HG02884 (cell line): Measurements from ENCODE around the gene CGA.
A peak's percentile ranks its signal among the peaks of the same experiment; 100 is the strongest.

Experiments
- ATAC-seq: cut with Tn5 transposase; IDR thresholded peaks from one replicate; pipeline ENCODE4 v1.9.1; 2021; ENCODE audit warnings: mild to moderate bottlenecking, moderate library complexity; ENCODE audit not compliant: unreplicated experiment

Gene CGA

GRCh38 chr6:87089135-87089534 lies 5.8 kb downstream of the CGA start:
- ATAC-seq = no peak

- peak; percentile 84 for ATAC-seq
Measured at GRCh38 chr6:87088076-87088475, 6.8 kb downstream of the CGA start.

DNA sequence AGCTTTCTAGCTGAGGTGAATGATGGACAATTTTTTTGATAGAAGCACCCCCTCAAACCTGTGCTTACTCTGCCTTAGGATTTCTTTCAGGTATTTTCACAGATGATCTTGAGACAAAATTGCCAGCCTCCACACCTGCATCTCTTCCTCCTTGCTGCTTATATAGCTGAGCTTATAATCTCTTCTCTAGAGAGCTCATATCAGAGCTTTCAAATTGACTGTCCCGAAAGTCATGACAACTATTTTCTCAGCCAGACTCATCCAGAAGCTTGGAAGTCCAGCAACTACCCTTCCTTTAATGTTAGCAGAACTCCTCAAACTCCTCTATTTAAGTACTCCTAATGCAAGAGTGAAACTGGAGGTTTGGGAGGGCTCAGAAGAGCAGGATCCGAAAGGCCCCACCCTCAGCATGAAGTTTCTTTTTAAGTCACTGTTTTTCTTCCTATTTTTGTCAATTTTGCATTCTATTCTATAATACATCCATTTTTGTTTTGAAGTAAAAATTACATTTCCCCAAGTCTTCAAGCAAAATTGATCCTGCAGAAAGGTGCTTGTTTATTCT lies 12.7 kb downstream of the CGA start:
- ATAC-seq = peak; percentile 85

DNA sequence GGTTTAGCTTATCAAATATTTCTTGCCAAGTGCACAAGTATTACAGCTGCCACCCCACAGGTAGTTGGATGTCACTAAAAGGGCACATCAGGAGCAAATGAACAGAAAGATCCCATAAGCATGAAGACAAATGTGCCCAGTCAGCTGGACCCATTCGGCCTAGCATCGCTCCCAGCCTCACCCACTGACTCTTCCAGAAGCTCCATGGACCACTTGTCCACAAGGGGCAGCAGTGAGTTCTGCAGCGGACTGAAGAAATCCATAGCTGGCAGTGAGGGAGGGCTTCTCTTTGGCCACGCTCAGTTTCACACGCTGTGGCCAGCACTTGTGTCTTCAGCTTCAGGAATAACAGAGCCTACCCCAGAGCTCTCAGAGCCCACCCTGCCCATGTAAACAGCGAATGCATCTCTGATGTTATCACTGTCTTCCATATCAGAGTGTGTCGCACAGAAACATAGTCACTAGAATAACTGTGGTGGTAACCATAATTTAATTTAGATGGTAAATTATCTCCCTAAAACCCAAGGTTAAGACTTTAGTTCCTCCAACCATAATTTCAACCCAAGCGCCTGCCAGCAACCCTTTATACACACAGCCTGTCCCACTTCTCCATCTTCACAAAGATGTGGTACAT lies 15.8 kb downstream of the CGA start:
- ATAC-seq = no peak

GRCh38 chr6:87075168-87075567 lies 19.7 kb downstream of the CGA start:
- no peak for ATAC-seq

DNA sequence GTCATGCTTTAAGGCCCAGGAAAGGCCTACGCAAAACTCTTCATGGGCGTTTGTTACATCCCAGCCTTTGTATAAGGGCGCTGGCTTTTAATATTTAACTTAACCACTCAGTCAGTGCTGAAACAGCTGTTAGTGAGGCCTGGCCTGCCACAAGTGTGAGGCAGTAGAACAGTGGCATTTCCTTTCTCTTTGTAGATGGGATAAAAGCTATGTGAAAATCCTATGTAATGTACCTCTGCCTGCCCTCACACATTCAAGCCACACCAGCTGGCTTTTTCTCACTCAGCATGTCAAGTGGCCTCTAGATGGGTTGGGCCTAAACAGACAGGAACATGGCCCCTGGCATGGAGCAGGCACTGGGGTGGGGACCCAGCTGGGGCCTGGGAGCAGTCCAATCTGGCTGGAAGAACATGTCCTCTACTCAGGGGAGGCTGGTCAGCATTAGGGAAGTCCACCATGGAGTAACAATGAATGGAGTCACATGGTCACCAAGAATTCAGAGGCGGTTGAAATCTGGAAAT lies 20.7 kb downstream of the CGA start:
- ATAC-seq = no peak

GRCh38 chr6:87071683-87072082 lies 23.2 kb downstream of the CGA start:
- ATAC-seq = no peak

- ATAC-seq = no peak
Measured at GRCh38 chr6:87070741-87071140, 24.2 kb downstream of the CGA start.

GRCh38 chr6:87068795-87069194 lies 26.1 kb downstream of the CGA start:
- ATAC-seq = no peak

DNA sequence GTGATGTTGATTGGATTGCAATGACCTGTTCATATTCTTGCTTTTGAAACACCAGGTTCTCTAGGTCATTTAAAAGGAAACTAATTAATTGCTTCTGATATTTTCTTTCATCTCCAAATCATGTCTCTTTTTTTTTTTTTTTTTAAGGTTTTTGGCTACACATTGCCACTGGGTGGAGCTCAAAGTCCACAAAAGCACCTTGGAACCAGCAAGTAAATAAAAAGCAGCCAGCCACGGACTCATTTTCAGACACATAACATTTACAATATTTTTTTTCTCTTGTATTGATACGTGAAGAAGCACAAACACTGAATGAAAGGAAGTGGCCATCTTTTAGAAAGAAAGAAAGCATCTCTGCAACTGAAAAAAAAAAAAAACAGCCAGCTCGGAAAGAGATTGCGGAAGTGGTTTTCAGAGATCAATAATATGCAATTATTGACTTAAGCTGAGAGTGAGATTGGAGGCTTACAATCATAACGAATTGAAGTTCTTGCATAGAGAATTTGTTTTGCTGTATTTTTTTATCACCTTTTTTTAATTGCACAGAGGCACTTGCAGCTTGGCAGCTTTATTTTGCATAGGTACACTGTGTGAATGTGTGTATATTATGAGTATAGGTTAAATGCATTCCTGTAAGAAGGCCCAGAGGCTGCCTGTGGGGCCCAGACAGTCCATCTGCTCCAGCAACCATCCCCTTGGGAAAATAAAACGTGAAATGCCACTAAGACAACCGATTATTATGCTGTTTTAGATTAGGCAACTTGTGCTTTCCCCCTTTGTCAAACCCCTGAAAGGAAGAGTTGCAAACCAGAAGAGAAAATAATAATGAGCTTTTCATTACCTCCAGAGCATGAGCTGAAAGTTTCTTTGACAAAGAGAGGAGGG lies 28.2 kb downstream of the CGA start:
- no peak for ATAC-seq

- no peak for ATAC-seq
Measured at GRCh38 chr6:87065117-87065516, 29.8 kb downstream of the CGA start.

- ATAC-seq = no peak
Measured at GRCh38 chr6:87059943-87060342, 35.0 kb downstream of the CGA start.

DNA sequence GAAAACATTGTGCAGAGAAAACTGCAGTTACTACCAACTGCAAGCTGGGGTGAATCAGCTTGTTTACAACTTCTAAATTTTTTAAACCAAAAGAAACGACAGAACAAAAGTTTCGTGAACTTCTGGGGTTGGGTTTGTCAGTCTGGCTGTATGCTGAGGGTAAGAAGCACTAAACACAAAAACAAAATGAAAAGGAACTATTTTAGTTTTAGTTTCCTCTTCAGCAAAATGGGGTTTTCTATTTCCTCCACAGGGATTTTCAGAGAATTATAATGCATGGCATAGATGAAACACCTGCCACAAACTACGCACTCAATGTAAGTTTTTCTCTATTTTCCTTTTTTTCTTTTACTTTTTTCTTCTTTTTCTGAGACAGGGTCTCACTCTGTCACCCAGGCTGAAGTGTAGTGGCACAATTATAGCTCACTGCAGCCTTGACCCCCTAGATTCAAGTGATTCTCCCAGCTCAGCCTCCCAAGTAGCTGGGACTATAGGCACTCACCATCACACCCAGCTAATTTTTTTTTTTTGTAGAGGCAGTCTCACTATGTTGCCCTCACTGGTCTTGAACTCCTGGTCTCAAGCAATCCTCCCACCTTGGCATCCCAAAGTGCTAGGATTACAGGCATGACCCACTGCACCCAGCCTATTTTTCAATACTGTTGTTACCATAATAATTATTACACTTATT lies 40.6 kb downstream of the CGA start:
- ATAC-seq = no peak

- ATAC-seq = no peak
Measured at GRCh38 chr6:87053312-87053711, 41.6 kb downstream of the CGA start.

DNA sequence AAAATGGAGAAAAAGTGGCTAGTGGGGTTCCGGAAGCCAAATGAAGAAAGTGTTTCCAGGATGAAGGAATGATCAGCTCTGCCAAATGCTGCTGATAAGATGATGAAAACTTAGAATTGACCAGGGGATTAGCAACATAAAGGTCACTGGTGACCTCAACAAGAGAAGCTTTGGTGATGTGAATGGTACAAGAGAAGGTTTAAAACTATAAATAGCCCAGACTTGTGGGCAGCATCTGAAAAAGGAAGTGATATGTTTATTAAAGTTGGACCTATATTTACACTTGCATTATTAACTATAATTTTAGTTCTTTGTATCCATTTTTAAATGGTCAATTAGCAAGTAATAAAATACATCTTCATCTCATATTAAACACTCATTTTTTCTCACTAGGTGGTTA lies 45.1 kb downstream of the CGA start:
- ATAC-seq = peak; percentile 44

DNA sequence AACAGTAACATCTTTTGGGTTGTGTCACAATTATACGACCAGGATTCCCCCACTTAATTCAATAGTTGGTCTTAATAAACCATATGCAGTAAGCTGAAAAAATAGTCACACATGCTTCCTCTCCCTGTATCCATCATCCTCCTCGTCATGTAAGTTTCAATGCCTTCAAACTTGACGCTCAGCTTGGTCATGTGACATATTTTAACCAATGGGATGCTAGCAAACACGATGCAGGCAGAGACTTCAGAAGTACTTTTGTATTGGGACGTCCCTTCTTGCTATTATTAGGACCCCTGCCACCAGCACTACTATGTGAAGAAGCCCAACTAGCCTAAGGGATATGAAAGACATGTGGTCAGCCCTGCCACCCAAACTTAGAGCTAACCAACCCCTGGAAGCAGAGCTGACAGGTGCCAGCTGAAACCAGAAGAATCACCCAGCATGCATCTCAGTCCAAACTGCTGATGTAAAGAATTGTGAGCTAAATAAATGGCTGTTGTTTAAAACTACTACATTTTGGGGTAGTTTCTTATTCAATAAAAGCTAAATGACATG lies 49.3 kb downstream of the CGA start:
- no peak for ATAC-seq

DNA sequence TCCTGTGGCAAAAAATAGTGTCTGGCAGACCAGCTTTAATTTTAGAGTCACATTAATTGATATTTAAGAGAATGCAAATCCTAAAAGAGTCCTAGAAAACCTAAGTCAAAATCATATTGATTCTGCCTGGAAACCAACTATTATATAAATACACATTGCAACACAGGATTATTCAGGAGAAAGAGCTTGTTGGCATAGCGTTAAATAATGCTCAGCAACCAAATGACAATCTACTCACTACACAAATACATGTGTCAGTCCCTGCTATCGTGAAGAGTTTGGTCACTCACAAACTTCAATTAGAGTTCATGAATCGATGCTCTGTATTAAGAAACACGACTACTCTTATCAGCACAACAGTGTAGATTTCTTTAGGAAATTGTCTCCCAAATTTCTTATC lies 54.2 kb downstream of the CGA start:
- ATAC-seq = no peak
